HEK293 (cell line): ENCODE measurements around the gene KIAA0513.

ENCODE experiments used
- CTCF ChIA-PET: fragments of 350-600 bp; formaldehyde crosslinking; extraction: SDS; loops from one replicate; lab custom pipeline; 2021; ENCODE audit warnings: antibody characterized with exemption; lab: Yijun Ruan, JAX
- POLR2A ChIA-PET: fragments of 300-600 bp; formaldehyde crosslinking; extraction: SDS; loops from one replicate; lab custom pipeline; 2020; ENCODE audit warnings: antibody characterized with exemption, inconsistent platforms; lab: Yijun Ruan, JAX
- H3K27ac ChIP-seq: fragments of 200-500 bp; sonication (Bioruptor generic); 2 replicates; pipeline ENCODE4 v1.5.1; 2014; ENCODE audit warnings: low read depth, low read length, control low read depth, inconsistent platforms; ENCODE audit errors: extremely low read depth
- H3K36me3 ChIP-seq, 2 experiments: fragments of 200-500 bp in 1 of 2; sonication (Bioruptor generic) in 1 of 2; 1 replicate in 1 of 2; 2 replicates in 1 of 2; pipeline ENCODE4 v1.5.1; 2014 to 2017; ENCODE audit warnings: inconsistent platforms in 2 of 2, low read length in 2 of 2; ENCODE audit not compliant: control insufficient read depth in 2 of 2, insufficient read depth in 1 of 2
- H3K4me1 ChIP-seq: fragments of 200-500 bp; sonication (Bioruptor generic); 2 replicates; pipeline ENCODE4 v1.5.1; 2014; ENCODE audit warnings: mild to moderate bottlenecking, low read length, inconsistent platforms; ENCODE audit not compliant: control insufficient read depth, insufficient read depth
- H3K4me3 ChIP-seq: 2 replicates; pipeline ENCODE4 v1.5.1; 2011; ENCODE audit warnings: low read depth, mild to moderate bottlenecking, control low read depth, low read length, moderate library complexity
- H3K9me3 ChIP-seq: fragments of 200-500 bp; sonication (Bioruptor generic); 2 replicates; pipeline ENCODE4 v1.5.1; 2014; ENCODE audit warnings: low read depth, low read length, inconsistent platforms; ENCODE audit not compliant: control insufficient read depth, insufficient read depth
- HOXC10 ChIP-seq: sonication (generic); formaldehyde crosslinking; IDR thresholded peaks from 2 replicates; pipeline ENCODE4 v1.8.1; 2023; ENCODE audit warnings: mild to moderate bottlenecking, missing genetic modification reagents
- KLF10 ChIP-seq: fragments of 450-650 bp; IDR thresholded peaks from 2 replicates; pipeline ENCODE4 v1.5.1; 2018; ENCODE audit warnings: missing biosample characterization, mild to moderate bottlenecking, missing genetic modification characterization
- PRDM1 ChIP-seq: fragments of 450-650 bp; formaldehyde crosslinking; IDR thresholded peaks from 2 replicates; pipeline ENCODE4; 2016; ENCODE audit warnings: missing biosample characterization, missing genetic modification characterization
- REST ChIP-seq: fragments of 450-650 bp; formaldehyde crosslinking; IDR thresholded peaks from 2 replicates; pipeline ENCODE4 v1.5.1; 2016; ENCODE audit warnings: missing biosample characterization, missing genetic modification characterization
- SP7 ChIP-seq: fragments of 450-650 bp; formaldehyde crosslinking; IDR thresholded peaks from 2 replicates; pipeline ENCODE4 v1.5.1; 2016; ENCODE audit warnings: missing biosample characterization, missing genetic modification characterization
- ZBTB6 ChIP-seq: fragments of 450-650 bp; formaldehyde crosslinking; IDR thresholded peaks from 2 replicates; pipeline ENCODE4 v1.5.1; 2017; ENCODE audit warnings: missing biosample characterization, missing genetic modification characterization
- ZNF202 ChIP-seq: fragments of 450-650 bp; formaldehyde crosslinking; IDR thresholded peaks from 2 replicates; pipeline ENCODE4 v1.5.1; 2016; ENCODE audit warnings: missing biosample characterization, missing genetic modification characterization, borderline replicate concordance
- ZNF211 ChIP-seq: fragments of 450-650 bp; formaldehyde crosslinking; IDR thresholded peaks from 2 replicates; pipeline ENCODE4 v1.5.1; 2016; ENCODE audit warnings: low read depth, missing biosample characterization, missing genetic modification characterization
- ZNF26 ChIP-seq: fragments of 450-650 bp; formaldehyde crosslinking; IDR thresholded peaks from 2 replicates; pipeline ENCODE4 v1.5.1; 2016; ENCODE audit warnings: missing biosample characterization, missing genetic modification characterization
- ZNF311 ChIP-seq: fragments of 450-650 bp; formaldehyde crosslinking; IDR thresholded peaks from 2 replicates; pipeline ENCODE4 v1.5.1; 2017; ENCODE audit warnings: missing biosample characterization, missing genetic modification characterization, borderline replicate concordance
- ZNF350 ChIP-seq: fragments of 450-650 bp; formaldehyde crosslinking; IDR thresholded peaks from 2 replicates; pipeline ENCODE4 v1.5.0; 2017; ENCODE audit warnings: missing biosample characterization, mild to moderate bottlenecking, missing genetic modification characterization
- ZNF366 ChIP-seq: fragments of 450-650 bp; formaldehyde crosslinking; conservative IDR thresholded peaks from 2 replicates; pipeline ENCODE4 v1.5.1; 2016; ENCODE audit warnings: missing biosample characterization, missing genetic modification characterization
- ZNF391 ChIP-seq: fragments of 450-650 bp; formaldehyde crosslinking; IDR thresholded peaks from 2 replicates; pipeline ENCODE4 v1.5.1; 2016; ENCODE audit warnings: low read depth, missing biosample characterization, missing genetic modification characterization, borderline replicate concordance
- ZNF426 ChIP-seq: fragments of 450-650 bp; formaldehyde crosslinking; IDR thresholded peaks from 2 replicates; pipeline ENCODE4 v1.5.1; 2017; ENCODE audit warnings: missing biosample characterization, missing genetic modification characterization, mild to moderate bottlenecking, inconsistent platforms, moderate library complexity
- ZNF48 ChIP-seq: fragments of 450-650 bp; formaldehyde crosslinking; IDR thresholded peaks from 2 replicates; pipeline ENCODE4 v1.5.1; 2016; ENCODE audit warnings: missing biosample characterization, missing genetic modification characterization
- ZNF548 ChIP-seq: fragments of 450-650 bp; formaldehyde crosslinking; IDR thresholded peaks from 2 replicates; pipeline ENCODE4 v1.5.1; 2016; ENCODE audit warnings: missing biosample characterization, missing genetic modification characterization
- ZNF610 ChIP-seq: fragments of 450-650 bp; formaldehyde crosslinking; IDR thresholded peaks from 2 replicates; pipeline ENCODE4 v1.5.1; 2016; ENCODE audit warnings: missing biosample characterization, missing genetic modification characterization, borderline replicate concordance
- ZNF639 ChIP-seq: fragments of 450-650 bp; formaldehyde crosslinking; IDR thresholded peaks from 2 replicates; pipeline ENCODE4 v1.5.1; 2016; ENCODE audit warnings: missing biosample characterization, missing genetic modification characterization
- ZNF777 ChIP-seq: fragments of 450-650 bp; formaldehyde crosslinking; IDR thresholded peaks from 2 replicates; pipeline ENCODE4 v1.5.1; 2017; ENCODE audit warnings: missing biosample characterization, missing genetic modification characterization, borderline replicate concordance
- ZSCAN16 ChIP-seq: fragments of 450-650 bp; formaldehyde crosslinking; IDR thresholded peaks from 2 replicates; pipeline ENCODE4 v1.5.1; 2016; ENCODE audit warnings: missing biosample characterization, missing genetic modification characterization

KIAA0513 gene

GRCh38 chr16:85079785-85080570 lies 52.4 kb downstream of the KIAA0513 start:
- Histone ChIP-seq H3K36me3 (peaks cover 0 to 18% of the 10 kb centered on the region in 2 experiments; a peak in 1 of 3 replicates), H3K4me3 (no peak overlapping the region), H3K27ac (no peak overlapping the region), H3K4me1 (no peaks in the 10 kb centered on the region), H3K9me3 (no peaks in the 10 kb centered on the region)
- no peak for TF ChIP-seq PRDM1 (tag by site-specific recombination)
- TF ChIP-seq KLF10 (tag by site-specific recombination) = no peak
- TF ChIP-seq ZNF350 = no peak
- TF ChIP-seq ZNF391 (tag by site-specific recombination) = no peak
- TF ChIP-seq ZNF202 (tag by site-specific recombination) = no peak
- TF ChIP-seq ZNF211 (tag by site-specific recombination) = no peak
- TF ChIP-seq ZNF548 = no peak
- no peak for TF ChIP-seq ZNF48 (tag by site-specific recombination)
- no peak for TF ChIP-seq ZBTB6 (tag by site-specific recombination)
- no peak for TF ChIP-seq ZNF639 (tag by site-specific recombination)
- no peak for TF ChIP-seq HOXC10 (CRISPR knock-in tag)
- no peak for TF ChIP-seq ZNF426 (tag by site-specific recombination)
- TF ChIP-seq SP7 = no peak
- TF ChIP-seq ZSCAN16 (tag by site-specific recombination) = no peak
- no peak for TF ChIP-seq ZNF366 (tag by site-specific recombination)
- no peak for TF ChIP-seq ZNF777 (tag by site-specific recombination)
- no peak for TF ChIP-seq ZNF26 (tag by site-specific recombination)
- no peak for TF ChIP-seq ZNF610 (tag by site-specific recombination)
- CTCF ChIA-PET = no interaction called here
- POLR2A ChIA-PET = no interaction called here

- ChIA-PET POLR2A (no interaction called here), CTCF (interaction anchor here (1.4 kb wide), 1 partner anchor 25 kb away, joined by 6 read pairs; no protein-coding TSS in a partner anchor)
Observed at GRCh38 chr16:85081038-85081437, 53.4 kb downstream of the KIAA0513 start.

More at GRCh38 chr16:85081038-85081437, 53.4 kb downstream of the KIAA0513 start:
- H3K4me1 ChIP-seq = no peaks in the 10 kb centered on the region
- H3K4me3 ChIP-seq = no peak overlapping the region
- no peaks in the 10 kb centered on the region for H3K9me3 ChIP-seq
- TF ChIP-seq ZNF311 (tag by site-specific recombination) (no peak), REST (tag by site-specific recombination) (peak; percentile 42; the same call in 1 of the 2 replicates)
- TF ChIP-seq, all 188 proteins: peak for 1
- Histone ChIP-seq H3K27ac (no peak overlapping the region), H3K36me3 (peaks cover 0 to 12% of the 10 kb centered on the region in 2 experiments; a peak in 1 of 3 replicates)
